B cell (primary cell): ENCODE data around the gene LHX5. TPM values are rescaled to one million over a fixed set of nuclear protein-coding genes. Genes with fewer than 3 reads are reported as not detected.

Experiments used
- ATAC-seq: fragments of 200-7000 bp; cut with Tn5 transposase; one replicate; pipeline ENCODE4 v1.10.0; 2021; ENCODE audit warnings: low read depth, mild to moderate bottlenecking, moderate number of reproducible peaks, moderate library complexity
- CTCF ChIA-PET: fragments of 350-600 bp; sonication (Branson Sonifier 250); formaldehyde crosslinking; loops from one replicate; lab custom pipeline; 2021; ENCODE audit warnings: antibody characterized with exemption, inconsistent platforms; lab: Charles Lee
- POLR2A ChIA-PET: fragments of 350-600 bp; sonication (Branson Sonifier 250); formaldehyde crosslinking; loops from one replicate; lab custom pipeline; 2021; ENCODE audit warnings: antibody characterized with exemption; lab: Charles Lee
- DNase-seq: peaks from one replicate; pipeline ENCODE4 v3.0.0; 2013
- H2AFZ ChIP-seq: 2 replicates; pipeline ENCODE4 v1.6.1; 2012; ENCODE audit warnings: mild to moderate bottlenecking, low read depth, low read length; ENCODE audit not compliant: insufficient read depth, poor library complexity, severe bottlenecking
- H3K27ac ChIP-seq, 2 donors: 1 replicate in 1 of 2; 2 replicates in 1 of 2; pipeline ENCODE4 v1.5.1; 2012 to 2013; ENCODE audit warnings: low read length in 2 of 2, mild to moderate bottlenecking in 2 of 2, moderate library complexity in 1 of 2
- H3K27me3 ChIP-seq, 4 experiments: fragments of 200-600 bp in 1 of 4; sonication (generic) in 1 of 4; replicated peaks in 1 of 4; 1 replicate in 2 of 4; 2 replicates in 2 of 4; pipeline versions ENCODE4 v1.6.1 to v1.7.0; 2013 to 2016; ENCODE audit warnings: low read length in 3 of 4, mild to moderate bottlenecking in 2 of 4, mixed read lengths in 1 of 4, moderate library complexity in 1 of 4; ENCODE audit not compliant: insufficient read depth in 4 of 4, control insufficient read depth in 3 of 4; ENCODE audit errors: control extremely low read depth in 1 of 4
- H3K36me3 ChIP-seq, 2 experiments: replicated peaks in 1 of 2; 1 replicate in 1 of 2; 2 replicates in 1 of 2; pipeline versions ENCODE4 v1.6.1 to v1.7.1; 2013; ENCODE audit warnings: low read length in 1 of 2; ENCODE audit not compliant: insufficient read depth in 2 of 2, control insufficient read depth in 1 of 2; ENCODE audit errors: control extremely low read depth in 1 of 2, extremely low read depth in 1 of 2
- H3K4me1 ChIP-seq, 2 donors: fragments of 200-600 bp in 1 of 2; sonication (generic) in 1 of 2; 1 replicate in 1 of 2; 2 replicates in 1 of 2; pipeline versions ENCODE4 v1.5.1 to v1.6.1; 2013 to 2017; ENCODE audit warnings: low read length in 2 of 2; ENCODE audit not compliant: control insufficient read depth in 2 of 2, insufficient read depth in 2 of 2
- H3K4me2 ChIP-seq: replicated peaks from 2 replicates; pipeline ENCODE3; 2012; ENCODE audit warnings: mild to moderate bottlenecking, low read depth, low read length; ENCODE audit not compliant: poor library complexity, severe bottlenecking
- H3K4me3 ChIP-seq, 5 experiments: fragments of 200-600 bp in 1 of 5; sonication (generic) in 1 of 5; 1 replicate in 3 of 5; 2 replicates in 2 of 5; pipeline versions ENCODE4 v1.5.1 to v1.7.0; 2011 to 2016; ENCODE audit warnings: low read length in 4 of 5, mild to moderate bottlenecking in 4 of 5, low read depth in 2 of 5, control low read depth in 1 of 5, moderate library complexity in 1 of 5; ENCODE audit not compliant: insufficient read depth in 1 of 5; ENCODE audit errors: control extremely low read depth in 1 of 5, extremely low read depth in 1 of 5
- H3K79me2 ChIP-seq: fragments of 200-600 bp; sonication (generic); one replicate; pipeline ENCODE4 v1.6.0; 2016; ENCODE audit warnings: low read length; ENCODE audit not compliant: control insufficient read depth, insufficient read depth
- H3K9ac ChIP-seq: fragments of 200-600 bp; sonication (generic); 2 replicates; pipeline ENCODE4 v1.6.1; 2017; ENCODE audit warnings: mild to moderate bottlenecking, low read length, moderate library complexity
- H3K9me3 ChIP-seq, 3 donors: one replicate each; pipeline versions ENCODE4 v1.6.1 to v1.7.1; 2013; ENCODE audit warnings: low read length in 2 of 3; ENCODE audit not compliant: control insufficient read depth in 2 of 3, insufficient read depth in 1 of 3; ENCODE audit errors: control extremely low read depth in 1 of 3
- H4K20me1 ChIP-seq: 2 replicates; pipeline ENCODE4 v1.6.0; 2012; ENCODE audit warnings: mild to moderate bottlenecking, low read length; ENCODE audit not compliant: insufficient read depth, control insufficient read depth, poor library complexity, severe bottlenecking
- H3K27ac Mint-ChIP-seq: one replicate; pipeline ENCODE4 v1.8.0; 2021; ENCODE audit warnings: mixed read lengths
- H3K27me3 Mint-ChIP-seq: one replicate; pipeline ENCODE4 v1.8.0; 2021; ENCODE audit warnings: mixed read lengths
- H3K4me1 Mint-ChIP-seq: one replicate; pipeline ENCODE4 v1.8.0; 2021; ENCODE audit warnings: mixed read lengths
- H3K4me3 Mint-ChIP-seq: one replicate; pipeline ENCODE4 v1.8.0; 2021; ENCODE audit warnings: mixed read lengths
- H3K9me3 Mint-ChIP-seq: one replicate; pipeline ENCODE4 v1.8.0; 2022; ENCODE audit warnings: mixed read lengths; ENCODE audit not compliant: insufficient read depth
- EZH2 ChIP-seq: IDR thresholded peaks from 2 replicates; pipeline ENCODE4 v1.6.1; 2012; ENCODE audit warnings: borderline replicate concordance, low read depth, mild to moderate bottlenecking, moderate library complexity, low read length; ENCODE audit not compliant: insufficient read depth, poor library complexity, severe bottlenecking
- WGBS: methylation state at CpG from one replicate; pipeline ENCODE4 v1.1.5; 2013; ENCODE audit warnings: missing lambda C conversion rate; ENCODE audit not compliant: insufficient coverage; 5-methylcytosine and 5-hydroxymethylcytosine counted together
- intact Hi-C: fragments of 100-400 bp; cut with micrococcal nuclease; formaldehyde crosslinking; loops from one replicate; pipeline ENCODE4 v1.10.0; 2022
- polyA plus RNA-seq: library from polyadenylated mRNA; depleted of rRNA; stranded (reverse); fragments of >200 nt; gene quantifications from 2 replicates; pipeline ENCODE4 v1.2.3, GENCODE V29; 2012
- total RNA-seq, 2 donors: library from RNA; stranded (reverse); fragments of 120-200 nt in 1 of 2; gene quantifications; 1 replicate in 1 of 2; 2 replicates in 1 of 2; pipeline versions ENCODE4 v1.2.3 to v1.2.4, GENCODE V29; 2013 to 2022
- TF ChIP-seq, protein P1 (sequence below): fragments of 200-600 bp; IDR thresholded peaks from one replicate; pipeline ENCODE4 v1.8.0; 2022; ENCODE audit warnings: antibody characterized with exemption, mild to moderate bottlenecking

LHX5 gene
- total and polyA plus RNA-seq, 2 donors (not counting 1 experiment from before 2014, with no cell fraction given): not detected

- intact Hi-C loops: no loop called here
- ATAC-seq (no peak), DNase-seq (no peak)
- TF ChIP-seq, protein P1, sequence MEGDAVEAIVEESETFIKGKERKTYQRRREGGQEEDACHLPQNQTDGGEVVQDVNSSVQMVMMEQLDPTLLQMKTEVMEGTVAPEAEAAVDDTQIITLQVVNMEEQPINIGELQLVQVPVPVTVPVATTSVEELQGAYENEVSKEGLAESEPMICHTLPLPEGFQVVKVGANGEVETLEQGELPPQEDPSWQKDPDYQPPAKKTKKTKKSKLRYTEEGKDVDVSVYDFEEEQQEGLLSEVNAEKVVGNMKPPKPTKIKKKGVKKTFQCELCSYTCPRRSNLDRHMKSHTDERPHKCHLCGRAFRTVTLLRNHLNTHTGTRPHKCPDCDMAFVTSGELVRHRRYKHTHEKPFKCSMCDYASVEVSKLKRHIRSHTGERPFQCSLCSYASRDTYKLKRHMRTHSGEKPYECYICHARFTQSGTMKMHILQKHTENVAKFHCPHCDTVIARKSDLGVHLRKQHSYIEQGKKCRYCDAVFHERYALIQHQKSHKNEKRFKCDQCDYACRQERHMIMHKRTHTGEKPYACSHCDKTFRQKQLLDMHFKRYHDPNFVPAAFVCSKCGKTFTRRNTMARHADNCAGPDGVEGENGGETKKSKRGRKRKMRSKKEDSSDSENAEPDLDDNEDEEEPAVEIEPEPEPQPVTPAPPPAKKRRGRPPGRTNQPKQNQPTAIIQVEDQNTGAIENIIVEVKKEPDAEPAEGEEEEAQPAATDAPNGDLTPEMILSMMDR: no peak
- TF ChIP-seq EZH2: no peak
- H3K9ac ChIP-seq: no peak overlapping the region
- peaks cover 0 to 14% (median 7%) of the 10 kb centered on the region in 4 experiments for H3K27me3 ChIP-seq
- ChIA-PET POLR2A (no interaction called here), CTCF (no interaction called here)
- Mint-ChIP-seq H3K27ac (no peak overlapping the region), H3K9me3 (no peaks in the 10 kb centered on the region), H3K4me3 (no peak overlapping the region), H3K4me1 (no peaks in the 10 kb centered on the region), H3K27me3 (peaks cover 12% of the 10 kb centered on the region)
- H3K36me3 ChIP-seq: no peaks in the 10 kb centered on the region
- H3K4me3 ChIP-seq: no peak overlapping the region
- no peaks in the 10 kb centered on the region for H3K79me2 ChIP-seq
- H2AFZ ChIP-seq: no peak overlapping the region
- no peak overlapping the region for H3K27ac ChIP-seq
- H3K4me1 ChIP-seq: no peaks in the 10 kb centered on the region
- H4K20me1 ChIP-seq: no peaks in the 10 kb centered on the region
- WGBS: 89% methylated on average over 4 of the region's 6 CpGs
- H3K9me3 ChIP-seq: no peaks in the 10 kb centered on the region
- no peak overlapping the region for H3K4me2 ChIP-seq
Measured at GRCh38 chr12:113436993-113437728, 34.5 kb downstream of the LHX5 start.

DNA sequence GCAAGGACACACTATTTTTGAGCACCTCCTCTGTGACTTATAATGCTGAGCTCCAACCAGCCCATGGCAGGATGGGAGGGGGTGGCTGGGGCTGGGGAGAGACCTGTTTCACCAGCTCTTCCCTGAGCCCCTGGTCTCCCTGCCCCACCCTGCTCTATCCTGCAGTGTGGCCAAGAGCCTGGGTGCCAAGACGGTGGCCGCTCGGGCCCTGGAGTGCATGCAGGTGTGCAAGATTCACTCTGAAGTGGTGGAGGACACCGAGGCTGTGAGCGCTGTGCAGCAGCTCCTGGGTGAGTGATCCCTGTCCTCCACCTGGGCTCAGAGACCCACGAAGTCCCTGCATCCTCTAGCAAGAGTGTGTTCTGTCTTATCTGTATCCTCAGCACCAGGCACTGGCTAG is 35.1 kb downstream of the LHX5 start:
- H3K79me2 ChIP-seq: no peaks in the 10 kb centered on the region
- H3K27ac ChIP-seq: no peak overlapping the region
- intact Hi-C loops: no loop called here
- TF ChIP-seq EZH2: no peak
- TF ChIP-seq, protein P1: no peak
- H4K20me1 ChIP-seq: no peaks in the 10 kb centered on the region
- Mint-ChIP-seq H3K27me3 (peaks cover 8% of the 10 kb centered on the region), H3K4me1 (no peaks in the 10 kb centered on the region), H3K9me3 (no peaks in the 10 kb centered on the region), H3K27ac (no peak overlapping the region), H3K4me3 (no peak overlapping the region)
- 91% methylated on average over 6 of the region's 6 CpGs for WGBS
- no peak for DNase-seq
- no peak overlapping the region for H2AFZ ChIP-seq
- peaks cover 0 to 14% (median 7%) of the 10 kb centered on the region in 4 experiments for H3K27me3 ChIP-seq
- CTCF ChIA-PET: no interaction called here
- POLR2A ChIA-PET: no interaction called here
- H3K36me3 ChIP-seq: no peaks in the 10 kb centered on the region
- ATAC-seq: no peak
- H3K4me1 ChIP-seq: no peaks in the 10 kb centered on the region
- no peaks in the 10 kb centered on the region for H3K9me3 ChIP-seq
- no peak overlapping the region for H3K4me2 ChIP-seq
- no peak overlapping the region for H3K4me3 ChIP-seq
- H3K9ac ChIP-seq: no peak overlapping the region
